Suprapubic skin (tissue), 4 donors: ENCODE measurements around the gene CTNNA2. TPM values are rescaled to one million over a fixed set of nuclear protein-coding genes. Genes with fewer than 3 reads are reported as not detected.

Experiments used
- DNase-seq, 2 donors: peaks; one replicate each; pipeline ENCODE4 v3.0.0-alpha.2; 2019; ENCODE audit warnings: low spot score in 2 of 2
- H3K27ac ChIP-seq: fragments of 200-600 bp; sonication (generic); one replicate; pipeline ENCODE4 v1.5.1; 2019
- H3K27me3 ChIP-seq: fragments of 200-600 bp; sonication (generic); one replicate; pipeline ENCODE4 v1.5.1; 2019
- H3K36me3 ChIP-seq: fragments of 200-600 bp; sonication (generic); one replicate; pipeline ENCODE4 v1.5.1; 2019
- H3K4me1 ChIP-seq: fragments of 200-600 bp; sonication (generic); one replicate; pipeline ENCODE4 v1.5.1; 2019
- H3K4me3 ChIP-seq: fragments of 200-600 bp; sonication (generic); one replicate; pipeline ENCODE4 v1.5.1; 2019; ENCODE audit warnings: mild to moderate bottlenecking
- H3K9me3 ChIP-seq: fragments of 200-600 bp; sonication (generic); one replicate; pipeline ENCODE4 v1.5.1; 2019
- EP300 ChIP-seq: sonication (generic); formaldehyde crosslinking; IDR thresholded peaks from one replicate; pipeline ENCODE4 v1.6.1; 2017; ENCODE audit warnings: antibody characterized with exemption
- POLR2A ChIP-seq, 2 donors: fragments of 450-650 bp; IDR thresholded peaks; one replicate each; pipeline ENCODE4 v1.6.1; 2017; ENCODE audit warnings: antibody characterized with exemption in 2 of 2, mild to moderate bottlenecking in 2 of 2, moderate library complexity in 2 of 2
- POLR2AphosphoS5 ChIP-seq, 3 donors: sonication (generic); formaldehyde crosslinking; IDR thresholded peaks; one replicate each; pipeline ENCODE4 v1.6.1; 2017; ENCODE audit warnings: antibody characterized with exemption in 3 of 3
- WGBS: methylation state at CpG from one replicate; pipeline ENCODE4 v1.1.5; 2018; 5-methylcytosine and 5-hydroxymethylcytosine counted together
- total RNA-seq, 4 donors: library from RNA; depleted of rRNA; stranded (reverse); fragments of >200 nt; gene quantifications; one replicate each; pipeline ENCODE4 v1.1.0, GENCODE V29; 2016
- TF ChIP-seq, protein P1 (sequence below), 2 donors: fragments of 200-600 bp in 1 of 2; fragments of 450-650 bp in 1 of 2; sonication (generic) in 1 of 2; IDR thresholded peaks; one replicate each; pipeline ENCODE4 v1.5.1; 2016 to 2019; ENCODE audit warnings: antibody characterized with exemption in 2 of 2, mild to moderate bottlenecking in 1 of 2, moderate library complexity in 1 of 2

The CTNNA2 gene
- total RNA-seq, 4 donors from 2014 or later = 0.15 to 0.21 TPM; not detected in 2

DNA sequence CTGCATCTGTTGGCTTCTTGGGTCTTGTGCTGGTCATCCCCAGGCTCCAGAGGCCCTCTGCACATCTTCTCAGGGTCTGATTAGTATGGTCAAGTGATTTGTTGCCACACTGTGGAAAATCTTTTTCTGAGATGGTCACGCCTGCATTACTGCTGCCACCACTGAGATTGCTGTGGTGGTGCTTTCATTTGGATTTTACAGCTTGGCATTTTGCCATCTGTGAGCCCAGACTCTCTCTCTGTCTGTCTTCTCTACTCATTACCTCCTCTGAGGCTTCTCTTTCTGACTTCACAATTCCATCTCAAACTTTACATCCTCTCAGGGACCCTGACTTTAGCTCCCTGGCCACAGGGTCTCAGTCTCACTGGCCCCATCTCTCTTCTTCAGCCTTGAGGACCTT, 637.1 kb downstream of the CTNNA2 start:
- no peaks in the 10 kb centered on the region for H3K27me3 ChIP-seq
- no peaks in the 10 kb centered on the region for H3K4me1 ChIP-seq
- H3K4me3 ChIP-seq = no peak overlapping the region
- WGBS = 60% methylated on average over 1 of the region's 1 CpG
- no peaks in the 10 kb centered on the region for H3K36me3 ChIP-seq
- no peak for TF ChIP-seq EP300
- no peak for TF ChIP-seq POLR2AphosphoS5 (IDR thresholded peaks at IDR 0.05)
- TF ChIP-seq, protein P1, sequence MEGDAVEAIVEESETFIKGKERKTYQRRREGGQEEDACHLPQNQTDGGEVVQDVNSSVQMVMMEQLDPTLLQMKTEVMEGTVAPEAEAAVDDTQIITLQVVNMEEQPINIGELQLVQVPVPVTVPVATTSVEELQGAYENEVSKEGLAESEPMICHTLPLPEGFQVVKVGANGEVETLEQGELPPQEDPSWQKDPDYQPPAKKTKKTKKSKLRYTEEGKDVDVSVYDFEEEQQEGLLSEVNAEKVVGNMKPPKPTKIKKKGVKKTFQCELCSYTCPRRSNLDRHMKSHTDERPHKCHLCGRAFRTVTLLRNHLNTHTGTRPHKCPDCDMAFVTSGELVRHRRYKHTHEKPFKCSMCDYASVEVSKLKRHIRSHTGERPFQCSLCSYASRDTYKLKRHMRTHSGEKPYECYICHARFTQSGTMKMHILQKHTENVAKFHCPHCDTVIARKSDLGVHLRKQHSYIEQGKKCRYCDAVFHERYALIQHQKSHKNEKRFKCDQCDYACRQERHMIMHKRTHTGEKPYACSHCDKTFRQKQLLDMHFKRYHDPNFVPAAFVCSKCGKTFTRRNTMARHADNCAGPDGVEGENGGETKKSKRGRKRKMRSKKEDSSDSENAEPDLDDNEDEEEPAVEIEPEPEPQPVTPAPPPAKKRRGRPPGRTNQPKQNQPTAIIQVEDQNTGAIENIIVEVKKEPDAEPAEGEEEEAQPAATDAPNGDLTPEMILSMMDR (IDR thresholded peaks at IDR 0.05) = no peak
- TF ChIP-seq POLR2A (IDR thresholded peaks at IDR 0.05) = no peak
- no peak for DNase-seq
- H3K9me3 ChIP-seq = no peaks in the 10 kb centered on the region
- H3K27ac ChIP-seq = no peak overlapping the region

DNA sequence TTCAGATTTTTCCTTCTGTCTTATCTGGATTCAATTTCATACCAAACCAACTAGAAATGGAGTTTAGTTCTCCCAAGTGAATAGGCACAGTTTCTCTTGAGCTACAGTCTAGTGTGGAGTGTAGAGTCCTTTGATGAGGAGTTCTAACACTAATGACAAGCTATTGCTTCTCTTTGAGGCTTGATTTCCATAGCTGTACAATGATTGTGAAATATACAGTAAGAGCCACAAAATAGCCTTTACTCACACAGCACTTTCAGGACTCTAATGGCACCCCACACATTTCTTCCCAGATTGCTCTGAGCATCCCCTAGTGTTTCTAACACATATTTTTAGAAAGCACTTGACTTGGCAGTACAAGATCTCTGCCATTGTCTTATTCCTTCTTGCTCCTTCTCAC, 638.4 kb downstream of the CTNNA2 start:
- Histone ChIP-seq H3K9me3 (no peaks in the 10 kb centered on the region), H3K27ac (no peak overlapping the region), H3K4me1 (no peaks in the 10 kb centered on the region), H3K36me3 (no peaks in the 10 kb centered on the region), H3K4me3 (no peak overlapping the region), H3K27me3 (no peaks in the 10 kb centered on the region)
- no peak for DNase-seq
- TF ChIP-seq POLR2A (IDR thresholded peaks at IDR 0.05) (no peak), EP300 (no peak), POLR2AphosphoS5 (IDR thresholded peaks at IDR 0.05) (no peak)
- TF ChIP-seq, protein P1 (IDR thresholded peaks at IDR 0.05) = no peak

DNA sequence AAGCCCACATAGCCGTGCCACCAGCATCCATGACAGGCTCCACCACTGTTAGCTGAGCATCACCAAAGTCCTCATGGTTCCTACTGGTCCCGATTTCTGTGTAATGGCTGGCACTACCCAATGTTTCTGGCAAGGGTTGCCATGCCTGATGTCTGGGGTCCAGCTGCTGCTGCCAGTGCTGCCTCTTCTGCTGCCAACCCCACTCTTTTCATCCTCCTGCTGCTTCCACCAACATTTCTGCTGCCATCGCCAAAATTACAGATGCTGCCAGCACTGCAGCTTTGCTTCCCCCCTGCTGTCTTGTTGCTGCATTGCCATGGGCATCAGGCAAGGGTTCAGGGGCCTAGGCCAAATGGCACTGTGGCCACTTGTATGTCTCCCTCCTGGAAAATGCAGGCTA, 638.8 kb downstream of the CTNNA2 start:
- DNase-seq = no peak
- Histone ChIP-seq H3K4me1 (no peaks in the 10 kb centered on the region), H3K4me3 (no peak overlapping the region), H3K36me3 (no peaks in the 10 kb centered on the region), H3K27ac (no peak overlapping the region), H3K27me3 (no peaks in the 10 kb centered on the region), H3K9me3 (no peaks in the 10 kb centered on the region)
- TF ChIP-seq EP300 = no peak
- TF ChIP-seq POLR2AphosphoS5 (IDR thresholded peaks at IDR 0.05) = no peak
- TF ChIP-seq, protein P1 (IDR thresholded peaks at IDR 0.05) = no peak
- TF ChIP-seq POLR2A (IDR thresholded peaks at IDR 0.05) = no peak
- WGBS = 79% methylated on average over 3 of the region's 3 CpGs

DNA sequence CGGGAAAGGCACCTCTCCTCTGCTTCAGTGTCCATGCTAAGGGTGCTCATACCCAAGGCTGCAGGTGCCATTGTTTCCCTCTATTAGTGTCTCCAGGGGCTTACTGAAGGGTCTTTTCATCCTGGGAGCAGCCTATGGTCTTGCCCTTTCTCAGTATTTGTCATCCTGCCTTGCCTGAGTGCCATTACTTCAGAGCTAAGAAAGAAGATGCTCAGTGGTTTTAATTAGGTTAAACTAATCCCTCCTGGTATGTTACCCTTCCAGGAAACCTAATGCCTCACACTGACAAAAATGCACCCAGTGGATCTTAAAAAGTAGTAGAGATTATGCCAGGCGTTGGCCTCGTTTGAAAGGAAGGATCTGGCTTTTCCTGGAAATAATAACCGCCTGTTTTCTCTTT, 640.3 kb downstream of the CTNNA2 start:
- Histone ChIP-seq H3K36me3 (no peaks in the 10 kb centered on the region), H3K4me1 (no peaks in the 10 kb centered on the region), H3K9me3 (no peaks in the 10 kb centered on the region), H3K27ac (no peak overlapping the region), H3K4me3 (no peak overlapping the region), H3K27me3 (no peaks in the 10 kb centered on the region)
- TF ChIP-seq POLR2A (IDR thresholded peaks at IDR 0.05) (no peak), POLR2AphosphoS5 (IDR thresholded peaks at IDR 0.05) (no peak), EP300 (no peak)
- TF ChIP-seq, protein P1 (IDR thresholded peaks at IDR 0.05) = no peak
- WGBS = 69% methylated on average over 4 of the region's 4 CpGs
- DNase-seq = no peak

DNA sequence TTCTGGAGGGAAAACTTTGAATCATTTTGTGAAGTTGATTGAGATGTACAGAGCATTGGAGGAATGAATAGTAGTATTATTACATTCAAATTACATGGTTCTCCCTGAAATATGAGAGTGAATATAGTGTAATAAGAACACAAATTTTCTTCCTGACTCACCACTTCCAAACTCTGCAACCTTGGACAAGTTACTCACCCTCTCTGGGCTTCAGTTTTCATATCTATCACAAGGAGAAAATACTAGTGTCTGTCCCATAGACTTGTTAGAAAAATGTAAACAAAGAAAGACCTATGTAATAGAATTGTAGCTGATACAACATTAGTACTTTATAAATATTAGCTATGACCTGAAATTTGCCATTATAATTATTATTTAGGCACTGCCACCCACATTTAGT, 640.9 kb downstream of the CTNNA2 start:
- Histone ChIP-seq H3K4me1 (no peaks in the 10 kb centered on the region), H3K27ac (no peak overlapping the region), H3K9me3 (no peaks in the 10 kb centered on the region), H3K4me3 (no peak overlapping the region), H3K27me3 (no peaks in the 10 kb centered on the region), H3K36me3 (no peaks in the 10 kb centered on the region)
- DNase-seq = no peak
- TF ChIP-seq, protein P1 (IDR thresholded peaks at IDR 0.05) = no peak
- no peak for TF ChIP-seq POLR2AphosphoS5 (IDR thresholded peaks at IDR 0.05)
- TF ChIP-seq POLR2A (IDR thresholded peaks at IDR 0.05) = no peak
- no peak for TF ChIP-seq EP300
